ENCODE results near the gene RALGPS2. TPM values are rescaled to one million over a fixed set of nuclear protein-coding genes. Genes with fewer than 3 reads are reported as not detected.

Gene RALGPS2
- total and polyA plus RNA-seq, 2 donors from 2014 or later, result 3.6 to 32.8 TPM

DNA sequence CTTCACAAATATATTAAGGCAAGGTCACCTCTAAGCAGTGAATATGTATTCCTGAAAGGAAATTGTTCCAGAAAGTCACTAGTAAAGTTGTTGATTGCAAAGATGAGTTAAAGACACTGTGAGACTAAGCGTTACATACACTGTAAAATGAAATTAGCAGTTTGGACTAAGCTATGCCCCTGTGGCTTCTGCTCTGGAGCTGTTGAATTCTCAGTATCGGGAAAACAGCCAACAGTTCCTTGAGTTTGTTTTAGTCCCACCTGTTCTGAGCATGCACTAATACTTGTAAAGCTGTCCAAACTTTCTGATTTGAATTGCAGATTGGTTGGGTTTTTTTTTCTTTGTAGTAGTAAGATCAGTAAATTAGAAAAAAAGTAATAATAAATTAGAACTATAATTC is 124.9 kb downstream of the RALGPS2 start:
- Histone ChIP-seq H3K27me3 (ENCODE audit: control insufficient read depth, insufficient read depth, low read length) (no peaks in the 10 kb centered on the region), H3K9me3 (ENCODE audit: control insufficient read depth in 2 of 3, insufficient read depth in 1 of 3, low read length in 3 of 3) (no peaks in the 10 kb centered on the region), H3K9ac (ENCODE audit: low read length in 3 of 3) (no peak overlapping the region), H3K36me3 (ENCODE audit: control insufficient read depth in 2 of 3, insufficient read depth in 3 of 3, low read length in 3 of 3) (no peaks in the 10 kb centered on the region), H3K27ac (ENCODE audit: low read depth in 2 of 2, low read length in 2 of 2) (no peak overlapping the region), H3K4me3 (ENCODE audit: low read length in 3 of 3) (no peak overlapping the region), H3K4me1 (ENCODE audit: control insufficient read depth in 2 of 3, insufficient read depth in 2 of 3, low read depth in 1 of 3, low read length in 3 of 3) (no peaks in the 10 kb centered on the region)
- DNase-seq (peak in 1 of 5 donors; percentile 8), FAIRE-seq (no peak)
- TF ChIP-seq, protein P1, sequence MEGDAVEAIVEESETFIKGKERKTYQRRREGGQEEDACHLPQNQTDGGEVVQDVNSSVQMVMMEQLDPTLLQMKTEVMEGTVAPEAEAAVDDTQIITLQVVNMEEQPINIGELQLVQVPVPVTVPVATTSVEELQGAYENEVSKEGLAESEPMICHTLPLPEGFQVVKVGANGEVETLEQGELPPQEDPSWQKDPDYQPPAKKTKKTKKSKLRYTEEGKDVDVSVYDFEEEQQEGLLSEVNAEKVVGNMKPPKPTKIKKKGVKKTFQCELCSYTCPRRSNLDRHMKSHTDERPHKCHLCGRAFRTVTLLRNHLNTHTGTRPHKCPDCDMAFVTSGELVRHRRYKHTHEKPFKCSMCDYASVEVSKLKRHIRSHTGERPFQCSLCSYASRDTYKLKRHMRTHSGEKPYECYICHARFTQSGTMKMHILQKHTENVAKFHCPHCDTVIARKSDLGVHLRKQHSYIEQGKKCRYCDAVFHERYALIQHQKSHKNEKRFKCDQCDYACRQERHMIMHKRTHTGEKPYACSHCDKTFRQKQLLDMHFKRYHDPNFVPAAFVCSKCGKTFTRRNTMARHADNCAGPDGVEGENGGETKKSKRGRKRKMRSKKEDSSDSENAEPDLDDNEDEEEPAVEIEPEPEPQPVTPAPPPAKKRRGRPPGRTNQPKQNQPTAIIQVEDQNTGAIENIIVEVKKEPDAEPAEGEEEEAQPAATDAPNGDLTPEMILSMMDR (IDR thresholded peaks at IDR 0.05; ENCODE audit: borderline replicate concordance, extremely low read depth, insufficient read depth), result no peak
- intact Hi-C loops (cut with DNase I), result no loop called here

DNA sequence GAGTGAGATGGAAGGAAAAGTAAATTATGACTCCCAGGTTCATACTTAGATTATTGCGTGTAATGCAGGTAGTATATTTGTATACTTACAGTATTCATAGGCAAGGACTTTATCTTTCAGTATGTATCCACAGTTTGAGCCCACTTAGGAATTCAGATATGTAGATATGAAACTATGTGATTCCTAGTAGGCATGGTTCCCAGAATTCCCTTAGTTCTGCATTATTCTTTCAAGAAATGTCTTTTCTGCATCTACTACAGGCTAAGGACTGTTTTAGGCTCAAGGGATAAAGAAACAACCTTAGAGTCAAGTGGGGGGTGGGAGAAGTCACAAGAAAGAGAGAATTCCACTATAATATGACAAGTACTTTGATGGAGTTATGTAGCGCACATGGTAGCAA is 132.1 kb downstream of the RALGPS2 start:
- FAIRE-seq, result no peak
- DNase-seq, result no peak
- Histone ChIP-seq H3K9me3 (ENCODE audit: control insufficient read depth in 2 of 3, insufficient read depth in 1 of 3, low read length in 3 of 3) (no peaks in the 10 kb centered on the region), H3K27ac (ENCODE audit: low read depth in 2 of 2, low read length in 2 of 2) (no peak overlapping the region), H3K36me3 (ENCODE audit: control insufficient read depth in 2 of 3, insufficient read depth in 3 of 3, low read length in 3 of 3) (no peaks in the 10 kb centered on the region), H3K4me1 (ENCODE audit: control insufficient read depth in 2 of 3, insufficient read depth in 2 of 3, low read depth in 1 of 3, low read length in 3 of 3) (no peaks in the 10 kb centered on the region), H3K4me3 (ENCODE audit: low read length in 3 of 3) (no peak overlapping the region), H3K9ac (ENCODE audit: low read length in 3 of 3) (no peak overlapping the region), H3K27me3 (ENCODE audit: control insufficient read depth, insufficient read depth, low read length) (no peaks in the 10 kb centered on the region)
- intact Hi-C loops (cut with DNase I), result no loop called here
- TF ChIP-seq, protein P1 (IDR thresholded peaks at IDR 0.05; ENCODE audit: borderline replicate concordance, extremely low read depth, insufficient read depth), result no peak

DNA sequence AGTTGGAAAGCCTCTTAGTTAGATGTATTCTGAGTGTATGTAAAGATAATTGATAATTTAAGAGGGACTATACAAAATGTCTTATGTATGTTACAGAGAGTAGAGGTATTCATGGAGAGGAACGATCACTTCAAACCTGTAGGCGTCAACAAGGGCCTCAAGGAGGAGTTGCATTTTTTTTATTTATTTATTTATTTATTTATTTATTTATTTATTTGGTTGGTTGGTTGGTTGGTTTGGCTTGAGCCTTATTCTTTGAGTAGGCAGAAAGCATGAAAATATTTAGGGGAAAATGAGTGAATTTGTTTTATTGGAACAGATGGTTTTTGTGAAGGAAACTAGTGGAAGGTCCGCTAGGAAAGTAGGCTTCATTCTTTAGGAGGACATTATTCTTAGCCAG is 137.4 kb downstream of the RALGPS2 start:
- Histone ChIP-seq H3K36me3 (ENCODE audit: control insufficient read depth in 2 of 3, insufficient read depth in 3 of 3, low read length in 3 of 3) (peaks cover 0 to 3% (median 0%) of the 10 kb centered on the region in 3 donors), H3K27ac (ENCODE audit: low read depth in 2 of 2, low read length in 2 of 2) (no peak overlapping the region), H3K4me3 (ENCODE audit: low read length in 3 of 3) (no peak overlapping the region), H3K4me1 (ENCODE audit: control insufficient read depth in 2 of 3, insufficient read depth in 2 of 3, low read depth in 1 of 3, low read length in 3 of 3) (no peaks in the 10 kb centered on the region), H3K9ac (ENCODE audit: low read length in 3 of 3) (no peak overlapping the region), H3K27me3 (ENCODE audit: control insufficient read depth, insufficient read depth, low read length) (no peaks in the 10 kb centered on the region), H3K9me3 (ENCODE audit: control insufficient read depth in 2 of 3, insufficient read depth in 1 of 3, low read length in 3 of 3) (no peaks in the 10 kb centered on the region)
- TF ChIP-seq, protein P1 (IDR thresholded peaks at IDR 0.05; ENCODE audit: borderline replicate concordance, extremely low read depth, insufficient read depth), result no peak
- no peak for DNase-seq
- intact Hi-C loops (cut with DNase I), result no loop called here
- no peak for FAIRE-seq

DNA sequence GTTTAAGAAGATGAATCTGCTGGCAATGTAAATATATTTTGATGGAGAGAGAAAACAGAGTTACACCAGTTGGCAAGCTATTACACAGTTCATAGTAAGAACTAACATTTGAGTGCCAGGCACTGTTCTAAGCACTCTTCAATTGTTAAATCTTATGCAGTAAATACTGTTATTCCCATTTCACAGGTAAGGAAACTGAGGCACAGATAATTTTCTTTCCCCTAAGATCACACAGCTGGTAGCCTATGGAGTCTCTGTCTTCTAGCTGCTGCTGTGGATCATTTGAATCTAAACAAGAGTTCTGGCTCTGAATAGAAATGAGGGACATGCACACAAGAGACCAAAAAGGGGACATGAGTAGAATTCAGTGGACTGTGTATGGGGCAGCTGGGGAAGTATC is 137.8 kb downstream of the RALGPS2 start:
- FAIRE-seq (no peak), DNase-seq (no peak)
- no peak overlapping the region for H3K9ac ChIP-seq (ENCODE audit: low read length in 3 of 3)
- TF ChIP-seq, protein P1 (IDR thresholded peaks at IDR 0.05; ENCODE audit: borderline replicate concordance, extremely low read depth, insufficient read depth), result no peak
- peaks cover 0 to 3% (median 0%) of the 10 kb centered on the region in 3 donors for H3K36me3 ChIP-seq (ENCODE audit: control insufficient read depth in 2 of 3, insufficient read depth in 3 of 3, low read length in 3 of 3)
- H3K27me3 ChIP-seq (ENCODE audit: control insufficient read depth, insufficient read depth, low read length), result no peaks in the 10 kb centered on the region
- intact Hi-C loops (cut with DNase I), result no loop called here
- H3K9me3 ChIP-seq (ENCODE audit: control insufficient read depth in 2 of 3, insufficient read depth in 1 of 3, low read length in 3 of 3), result no peaks in the 10 kb centered on the region
- H3K4me3 ChIP-seq (ENCODE audit: low read length in 3 of 3), result no peak overlapping the region
- H3K4me1 ChIP-seq (ENCODE audit: control insufficient read depth in 2 of 3, insufficient read depth in 2 of 3, low read depth in 1 of 3, low read length in 3 of 3), result no peaks in the 10 kb centered on the region
- H3K27ac ChIP-seq (ENCODE audit: low read depth in 2 of 2, low read length in 2 of 2), result no peak overlapping the region
